HG02798 (cell line): ENCODE data around the gene ASTL.

Experiments used
- ATAC-seq: cut with Tn5 transposase; IDR thresholded peaks from one replicate; pipeline ENCODE4 v1.9.1; 2021; ENCODE audit warnings: mild to moderate bottlenecking; ENCODE audit not compliant: unreplicated experiment, poor library complexity

Gene ASTL

GRCh38 chr2:96115631-96116423, 22.5 kb downstream of the ASTL start:
- ATAC-seq: no peak

GRCh38 chr2:96114903-96115581, 23.3 kb downstream of the ASTL start:
- ATAC-seq: no peak

DNA sequence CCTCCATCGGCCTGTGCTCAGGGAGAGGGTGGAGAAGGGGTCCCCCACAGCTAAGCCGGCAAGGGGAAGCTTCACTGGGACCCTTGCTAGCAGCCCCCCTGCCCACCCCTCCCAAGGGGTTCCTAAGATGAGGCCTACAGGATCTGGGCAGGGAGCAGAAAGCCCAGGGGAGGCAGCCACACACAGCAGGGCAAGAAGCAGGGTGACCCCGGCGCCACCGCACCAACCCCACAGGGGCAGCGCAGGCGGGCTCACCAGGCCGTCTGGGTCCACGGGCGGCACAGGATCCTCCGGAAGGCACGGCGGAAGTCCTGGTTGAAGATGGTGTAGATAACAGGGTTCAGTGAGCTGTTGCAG, 23.8 kb downstream of the ASTL start:
- no peak for ATAC-seq

DNA sequence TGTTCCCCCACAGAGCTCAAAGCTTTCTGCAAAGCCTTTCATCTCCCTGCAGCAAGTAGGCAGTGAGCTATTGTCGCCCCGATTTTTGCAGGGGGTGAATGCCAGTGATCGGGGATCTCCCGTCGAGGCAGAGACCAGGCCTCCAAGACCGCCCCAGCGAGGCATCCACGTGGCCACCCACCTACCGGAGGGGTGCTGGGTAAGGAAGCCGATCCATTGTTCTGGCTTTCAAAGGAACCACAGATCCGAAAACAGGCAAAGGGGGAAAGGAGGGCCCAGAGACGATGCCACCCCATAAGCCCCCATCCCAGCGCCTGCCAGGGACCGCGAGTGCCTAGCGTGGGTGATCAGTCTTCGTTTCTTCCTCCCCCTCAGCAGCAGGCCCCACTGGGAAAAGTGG, 24.4 kb downstream of the ASTL start:
- ATAC-seq: no peak

DNA sequence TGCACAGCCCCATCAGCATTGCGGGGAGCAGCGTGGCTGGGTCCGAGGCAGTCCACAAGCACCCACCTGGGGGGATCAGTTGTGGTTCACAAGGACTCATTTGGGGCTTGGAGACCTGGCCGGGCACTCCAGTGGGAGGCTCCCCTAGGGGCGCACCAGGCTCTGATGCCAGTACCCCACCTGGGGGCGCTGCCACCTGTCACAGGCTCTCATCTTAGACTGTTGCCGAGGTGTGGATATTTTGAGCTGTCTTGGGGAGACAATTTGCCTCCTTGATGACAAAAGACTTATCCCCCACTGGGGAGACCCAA, 25.0 kb downstream of the ASTL start:
- ATAC-seq: no peak

- no peak for ATAC-seq
Measured at GRCh38 chr2:96112501-96113366, 25.6 kb downstream of the ASTL start.

- no peak for ATAC-seq
Measured at GRCh38 chr2:96111823-96112500, 26.3 kb downstream of the ASTL start.

DNA sequence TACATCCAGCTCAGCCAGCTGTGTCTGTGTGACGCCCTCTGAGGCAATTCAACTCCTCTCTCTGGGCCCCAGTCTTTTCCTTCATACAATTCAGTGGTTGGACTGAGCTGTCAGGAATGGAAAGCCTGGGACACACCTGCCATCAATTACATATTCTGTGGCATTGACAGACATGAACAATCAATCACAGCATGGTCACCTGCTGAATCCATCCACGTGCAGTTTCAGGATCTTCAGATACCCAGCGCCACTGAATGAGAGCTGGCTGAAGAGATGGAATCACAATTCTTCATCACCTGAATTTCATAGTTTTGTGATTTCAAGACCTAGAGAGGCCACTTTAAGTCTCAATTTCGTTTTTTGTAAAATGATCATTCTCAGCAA, 27.1 kb downstream of the ASTL start:
- ATAC-seq: no peak

DNA sequence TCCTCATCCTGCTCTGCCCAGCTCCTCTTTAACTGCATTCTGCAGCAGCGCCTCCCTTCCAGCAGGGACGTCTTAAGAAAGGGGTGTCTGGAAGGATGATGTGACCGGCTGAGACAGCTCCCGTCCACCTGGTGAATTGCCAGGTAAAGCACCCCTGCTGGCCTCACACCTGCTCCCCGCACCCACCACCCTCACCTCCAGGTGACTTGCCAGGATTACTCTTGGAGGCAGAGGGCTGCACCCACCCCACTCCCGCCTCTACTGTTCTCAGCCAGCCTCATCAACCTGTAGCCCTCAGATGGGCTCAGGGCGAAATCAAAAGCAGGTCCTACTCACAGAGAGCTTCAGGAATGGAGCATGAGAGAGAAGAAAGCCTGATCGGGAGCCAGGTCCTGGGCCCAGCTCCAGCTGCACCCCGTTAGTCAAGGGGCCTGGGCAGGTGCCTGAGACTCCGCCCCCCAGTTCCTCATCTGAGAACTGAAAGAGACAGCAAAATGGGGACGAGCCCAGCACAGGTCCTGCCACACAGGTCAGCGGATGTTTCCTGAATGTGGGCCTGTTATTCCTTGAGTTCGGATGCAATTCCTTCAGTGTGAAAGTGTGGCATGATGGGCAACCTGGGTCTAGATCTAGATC, 27.6 kb downstream of the ASTL start:
- no peak for ATAC-seq

- ATAC-seq: no peak
Measured at GRCh38 chr2:96109931-96110511, 28.3 kb downstream of the ASTL start.

GRCh38 chr2:96109361-96109680, 29.0 kb downstream of the ASTL start:
- no peak for ATAC-seq

DNA sequence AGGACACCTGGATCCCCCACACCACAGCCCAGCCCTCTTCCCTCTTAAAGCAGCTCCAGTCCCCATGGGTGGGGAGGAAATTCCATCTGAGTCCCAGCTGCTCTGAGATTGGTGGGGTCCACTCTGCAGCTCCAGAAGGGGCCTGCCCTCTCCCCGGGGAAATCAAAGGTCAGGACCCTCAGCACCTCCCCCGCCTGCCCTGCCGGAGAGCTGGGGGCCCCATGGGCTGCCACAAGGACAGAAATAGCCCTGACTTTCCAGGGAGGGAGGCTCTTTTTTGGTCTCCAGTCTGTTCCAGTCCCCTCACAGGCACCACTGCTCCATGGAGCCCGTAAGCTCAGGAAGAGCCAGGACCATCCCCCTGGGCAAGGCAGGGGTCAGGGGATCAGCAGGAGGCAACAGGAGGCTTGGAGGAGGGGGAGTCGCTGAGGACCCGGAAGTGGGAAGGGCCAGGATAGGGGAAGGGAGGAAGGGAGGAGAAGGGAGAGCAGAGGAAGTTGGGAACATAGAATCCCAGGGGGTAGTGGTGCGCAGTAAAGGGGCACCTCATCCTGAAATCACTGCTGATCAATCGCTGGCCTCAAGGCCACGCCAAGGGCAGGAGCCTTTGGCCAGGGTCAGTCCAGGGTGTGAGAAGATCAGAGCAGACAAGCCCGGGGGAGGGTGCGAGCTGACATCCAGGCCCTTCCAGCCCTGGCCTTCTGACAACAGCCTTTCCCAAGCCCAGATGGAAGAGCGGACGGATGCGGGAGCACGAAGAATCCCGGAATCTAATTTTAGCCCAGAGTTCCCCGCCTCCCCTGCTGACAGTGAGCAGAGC, 29.6 kb downstream of the ASTL start:
- no peak for ATAC-seq

DNA sequence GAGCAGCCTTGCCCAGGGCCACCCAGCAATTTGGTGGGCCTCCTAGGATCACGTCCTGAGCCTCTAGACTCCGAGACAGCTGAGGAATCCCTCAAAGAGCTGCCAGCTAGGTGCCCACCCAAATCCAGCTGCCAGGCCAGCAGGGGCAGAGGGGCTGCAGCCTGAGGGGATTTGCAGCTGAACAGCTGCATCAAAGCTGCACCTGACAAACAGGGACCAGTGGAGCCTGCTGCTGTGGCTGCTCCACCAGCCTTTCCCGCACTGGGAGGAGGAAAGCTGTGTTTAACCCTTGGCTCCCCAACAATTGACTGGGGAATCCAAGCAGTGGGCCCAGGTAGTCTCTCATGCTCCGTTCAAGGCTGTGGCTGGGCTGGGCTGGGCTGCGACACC, 30.2 kb downstream of the ASTL start:
- ATAC-seq: no peak

DNA sequence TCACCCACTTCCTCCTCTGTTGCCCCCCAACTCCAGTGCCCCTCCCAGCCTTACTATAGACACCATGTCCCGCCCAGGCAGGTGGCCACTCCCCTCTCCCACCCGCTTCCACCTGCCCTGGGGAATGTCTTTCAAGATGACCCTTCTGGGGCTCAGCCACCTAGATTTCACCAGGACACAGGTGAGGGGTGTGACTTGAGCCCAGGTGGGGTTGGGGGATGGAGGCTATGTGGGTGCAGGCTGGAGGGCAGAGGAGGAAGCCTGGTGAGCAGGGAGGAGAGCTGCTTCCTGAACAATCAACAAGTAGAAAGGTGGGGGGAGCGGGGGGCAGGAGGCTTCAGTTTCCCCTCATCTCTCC, 30.6 kb downstream of the ASTL start:
- no peak for ATAC-seq

GRCh38 chr2:96106991-96107707, 31.2 kb downstream of the ASTL start:
- ATAC-seq: no peak

GRCh38 chr2:96105994-96106715, 32.1 kb downstream of the ASTL start:
- ATAC-seq: no peak

- no peak for ATAC-seq
Measured at GRCh38 chr2:96105152-96105915, 33.0 kb downstream of the ASTL start.
